Keratinocyte (primary cell): Measurements from ENCODE around the gene ERMARD. TPM values are rescaled to one million over a fixed set of nuclear protein-coding genes. Genes with fewer than 3 reads are reported as not detected.

Source experiments
- DNase-seq: peaks from one replicate; pipeline ENCODE4 v3.0.0-alpha.2; 2011; ENCODE audit warnings: low read depth, missing footprints, low spot score
- FAIRE-seq: peaks from 2 replicates; lab custom pipeline; 2011; peaks lifted over from hg19 to GRCh38; lab: Jason Lieb, UNC
- H2AFZ ChIP-seq: 2 replicates; pipeline ENCODE4 v1.6.0; 2012; ENCODE audit warnings: low read length, control low read depth, inconsistent platforms; ENCODE audit not compliant: control insufficient read depth
- H3K27ac ChIP-seq: 2 replicates; pipeline ENCODE4 v1.5.1; 2011; ENCODE audit warnings: low read length; ENCODE audit not compliant: control insufficient read depth, insufficient read depth
- H3K27me3 ChIP-seq: 3 replicates; pipeline ENCODE4 v1.6.0; 2011; ENCODE audit warnings: low read length; ENCODE audit not compliant: control insufficient read depth, insufficient read depth; ENCODE audit errors: extremely low read depth
- H3K36me3 ChIP-seq, 2 experiments: 2 replicates in 1 of 2; 3 replicates in 1 of 2; pipeline ENCODE4 v1.5.1; 2011; ENCODE audit warnings: low read length in 2 of 2, mild to moderate bottlenecking in 1 of 2; ENCODE audit not compliant: control insufficient read depth in 2 of 2, insufficient read depth in 2 of 2; ENCODE audit errors: extremely low read depth in 1 of 2
- H3K4me1 ChIP-seq: 3 replicates; pipeline ENCODE4 v1.5.1; 2011; ENCODE audit warnings: low read length; ENCODE audit not compliant: control insufficient read depth, insufficient read depth; ENCODE audit errors: extremely low read depth
- H3K4me2 ChIP-seq: 3 replicates; pipeline ENCODE4 v1.6.0; 2011; ENCODE audit warnings: low read depth, low read length; ENCODE audit not compliant: control insufficient read depth, insufficient read depth; ENCODE audit errors: extremely low read depth
- H3K4me3 ChIP-seq, 3 experiments: fragments of 200-600 bp in 1 of 3; sonication (generic) in 1 of 3; 2 replicates in 2 of 3; 3 replicates in 1 of 3; pipeline ENCODE4 v1.5.1; 2011 to 2016; ENCODE audit warnings: low read length in 3 of 3, mild to moderate bottlenecking in 3 of 3, control low read depth in 2 of 3, inconsistent platforms in 1 of 3, low read depth in 1 of 3, mixed read lengths in 1 of 3, mixed run types in 1 of 3, moderate library complexity in 1 of 3; ENCODE audit not compliant: control insufficient read depth in 2 of 3, insufficient read depth in 2 of 3; ENCODE audit errors: extremely low read depth in 1 of 3
- H3K79me2 ChIP-seq: 2 replicates; pipeline ENCODE4 v1.6.0; 2012; ENCODE audit warnings: low read length; ENCODE audit not compliant: control insufficient read depth, insufficient read depth
- H3K9ac ChIP-seq: 3 replicates; pipeline ENCODE4 v1.6.0; 2011; ENCODE audit warnings: low read length; ENCODE audit not compliant: control insufficient read depth, insufficient read depth; ENCODE audit errors: extremely low read depth
- H3K9me1 ChIP-seq: 3 replicates; pipeline ENCODE4 v1.6.0; 2011; ENCODE audit warnings: low read length; ENCODE audit not compliant: control insufficient read depth, insufficient read depth; ENCODE audit errors: extremely low read depth
- H3K9me3 ChIP-seq: 2 replicates; pipeline ENCODE4 v1.5.1; 2012; ENCODE audit warnings: low read depth, low read length; ENCODE audit not compliant: control insufficient read depth
- H4K20me1 ChIP-seq: 3 replicates; pipeline ENCODE4 v1.6.0; 2011; ENCODE audit warnings: low read length; ENCODE audit not compliant: control insufficient read depth, insufficient read depth; ENCODE audit errors: extremely low read depth
- CTCF ChIP-seq, 3 experiments: IDR thresholded peaks in 1 of 3; conservative IDR thresholded peaks in 1 of 3; optimal IDR thresholded peaks in 1 of 3; 2 replicates in 2 of 3; 3 replicates in 1 of 3; pipeline versions ENCODE3 to v1.5.1; 2011; ENCODE audit warnings: low read length in 3 of 3, mild to moderate bottlenecking in 3 of 3, moderate library complexity in 2 of 3, control low read depth in 1 of 3, inconsistent platforms in 1 of 3; ENCODE audit not compliant: insufficient read depth in 2 of 3; ENCODE audit errors: extremely low read depth in 1 of 3
- EZH2 ChIP-seq: IDR thresholded peaks from one replicate; pipeline ENCODE4 v1.6.1; 2012; ENCODE audit warnings: inconsistent platforms, mild to moderate bottlenecking, low read length, moderate library complexity
- dilution Hi-C: fragments of 300-500 bp; cut with MboI; formaldehyde crosslinking; loops from one replicate; pipeline ENCODE4 v1.7.0; 2020; ENCODE audit warnings: low sequenced_read_pairs; ENCODE audit not compliant: extremely low pct_ligation_motif_present
- polyA plus RNA-seq, 5 experiments: library from polyadenylated mRNA; depleted of rRNA in 3 of 5; stranded (reverse) in 3 of 5; stranded (forward) in 1 of 5; unstranded in 1 of 5; fragments of >200 nt; gene quantifications; 1 replicate in 1 of 5; 2 replicates in 3 of 5; 3 replicates in 1 of 5; pipeline versions ENCODE4 v1.2.1 to v1.2.3, GENCODE V29; 2011 to 2012; ENCODE audit warnings: missing spikeins in 2 of 5, low read depth in 1 of 5, low replicate concordance in 1 of 5

ERMARD gene
- polyA plus RNA-seq, 1 donor (not counting 4 experiments of a cell fraction or from before 2014, with no cell fraction given) = 37.9 TPM

GRCh38 chr6:169766921-169767736, 15.7 kb downstream of the ERMARD start:
- no peak for FAIRE-seq
- no peaks in the 10 kb centered on the region for H3K4me1 ChIP-seq

GRCh38 chr6:169774347-169774746, 22.9 kb downstream of the ERMARD start:
- Histone ChIP-seq H3K36me3 (peaks cover 4 to 17% of the 10 kb centered on the region in 2 experiments), H3K9me1 (no peaks in the 10 kb centered on the region), H3K9ac (no peak overlapping the region), H3K4me3 (no peak overlapping the region), H4K20me1 (no peaks in the 10 kb centered on the region), H3K4me1 (no peaks in the 10 kb centered on the region), H3K27me3 (no peaks in the 10 kb centered on the region), H3K79me2 (no peaks in the 10 kb centered on the region), H3K27ac (no peak overlapping the region), H3K9me3 (no peaks in the 10 kb centered on the region), H2AFZ (no peak overlapping the region), H3K4me2 (no peak overlapping the region)
- dilution Hi-C loops = no loop called here
- DNase-seq (no peak), FAIRE-seq (no peak)
- TF ChIP-seq CTCF (optimal IDR thresholded peaks at IDR 0.05 in 1 of 3, IDR thresholded peaks at IDR 0.05 in 1 of 3, conservative IDR thresholded peaks at IDR 0.05 in 1 of 3; ENCODE audit: extremely low read depth in 1 of 3, insufficient read depth in 2 of 3, low read length in 3 of 3) = no peak
- no peak for TF ChIP-seq EZH2

More at GRCh38 chr6:169766921-169767736, 15.7 kb downstream of the ERMARD start:
- Histone ChIP-seq H3K4me2 (no peak overlapping the region), H2AFZ (no peak overlapping the region), H3K36me3 (peaks cover 18% of the 10 kb centered on the region in 2 experiments), H3K9me3 (no peaks in the 10 kb centered on the region), H3K4me3 (no peak overlapping the region), H3K9ac (no peak overlapping the region), H4K20me1 (no peaks in the 10 kb centered on the region), H3K27ac (no peak overlapping the region), H3K79me2 (no peaks in the 10 kb centered on the region), H3K9me1 (no peaks in the 10 kb centered on the region), H3K27me3 (no peaks in the 10 kb centered on the region)
- no peak for DNase-seq
- dilution Hi-C loops = no loop called here
- TF ChIP-seq EZH2 = no peak
- TF ChIP-seq CTCF (optimal IDR thresholded peaks at IDR 0.05 in 1 of 3, IDR thresholded peaks at IDR 0.05 in 1 of 3, conservative IDR thresholded peaks at IDR 0.05 in 1 of 3; ENCODE audit: extremely low read depth in 1 of 3, insufficient read depth in 2 of 3, low read length in 3 of 3) = no peak
